Eye (tissue), 1 donor: ENCODE results near the gene METTL25.
A peak's percentile ranks its signal among the peaks of the same experiment; 100 is the strongest.
"Not testable (repeated sequence)": the region's sequence is repeated elsewhere in the genome, so short reads cannot be mapped to it uniquely, and the experiment has no call there.

Experiments used
- DNase-seq: peaks from one replicate; pipeline ENCODE4 v3.0.0-alpha.2; 2015

METTL25 gene, protein sequence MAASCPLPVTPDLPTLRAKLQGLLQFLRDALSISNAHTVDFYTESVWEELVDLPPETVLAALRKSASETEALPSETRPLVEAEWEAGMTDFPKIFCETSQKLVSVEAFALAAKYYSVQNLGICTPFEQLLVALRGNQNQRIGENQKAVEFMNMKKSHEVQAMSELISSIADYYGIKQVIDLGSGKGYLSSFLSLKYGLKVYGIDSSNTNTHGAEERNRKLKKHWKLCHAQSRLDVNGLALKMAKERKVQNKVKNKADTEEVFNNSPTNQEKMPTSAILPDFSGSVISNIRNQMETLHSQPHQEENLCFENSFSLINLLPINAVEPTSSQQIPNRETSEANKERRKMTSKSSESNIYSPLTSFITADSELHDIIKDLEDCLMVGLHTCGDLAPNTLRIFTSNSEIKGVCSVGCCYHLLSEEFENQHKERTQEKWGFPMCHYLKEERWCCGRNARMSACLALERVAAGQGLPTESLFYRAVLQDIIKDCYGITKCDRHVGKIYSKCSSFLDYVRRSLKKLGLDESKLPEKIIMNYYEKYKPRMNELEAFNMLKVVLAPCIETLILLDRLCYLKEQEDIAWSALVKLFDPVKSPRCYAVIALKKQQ

DNA sequence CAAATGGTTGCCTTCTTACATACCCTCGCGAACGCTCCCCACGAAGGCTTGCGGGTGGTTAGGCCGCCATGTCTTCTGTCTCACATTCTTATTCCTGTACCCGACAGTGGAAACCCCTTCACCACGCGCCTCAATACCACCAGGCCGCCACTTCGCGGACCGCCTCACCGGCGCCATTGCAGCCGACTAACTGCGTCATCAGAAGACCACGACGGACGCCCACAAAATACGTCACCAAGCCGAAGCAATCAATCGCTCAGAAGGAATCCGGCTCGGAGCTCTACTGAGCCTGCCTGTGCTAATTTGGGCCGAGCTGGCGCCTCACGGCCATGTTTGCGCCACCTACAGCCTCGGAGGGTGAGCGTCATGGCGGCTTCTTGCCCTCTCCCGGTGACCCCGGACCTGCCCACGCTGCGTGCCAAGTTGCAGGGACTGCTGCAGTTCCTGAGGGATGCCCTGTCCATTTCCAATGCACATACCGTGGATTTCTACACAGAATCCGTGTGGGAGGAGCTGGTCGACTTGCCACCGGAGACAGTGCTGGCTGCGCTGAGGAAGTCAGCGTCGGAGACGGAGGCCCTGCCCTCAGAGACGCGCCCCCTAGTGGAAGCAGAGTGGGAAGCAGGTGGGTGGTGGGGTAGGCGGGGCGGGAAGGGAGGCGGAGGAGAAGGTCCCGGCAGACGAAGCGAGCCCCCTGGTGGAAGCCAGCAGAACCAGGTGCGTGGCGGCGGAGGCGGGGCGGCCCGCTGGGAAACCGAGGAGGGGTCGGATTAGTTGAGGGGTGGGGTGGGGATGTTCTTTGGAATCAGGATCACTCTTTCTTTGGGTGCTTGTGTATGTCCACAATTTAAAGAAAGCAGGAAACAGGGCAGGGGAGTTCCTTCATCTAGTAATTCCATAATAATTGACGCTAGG is at the start of gene METTL25, which contains the start of gene CCDC59:
METTL25 (plus strand) TSS at position 330 of the 915 bp plus-strand sequence; CDS start at position 367, 37 bp downstream.
CCDC59 (minus strand) TSS at position 188 of the 915 bp plus-strand sequence; CDS start at position 177, 11 bp downstream.
- peak; percentile 99 for DNase-seq

DNA sequence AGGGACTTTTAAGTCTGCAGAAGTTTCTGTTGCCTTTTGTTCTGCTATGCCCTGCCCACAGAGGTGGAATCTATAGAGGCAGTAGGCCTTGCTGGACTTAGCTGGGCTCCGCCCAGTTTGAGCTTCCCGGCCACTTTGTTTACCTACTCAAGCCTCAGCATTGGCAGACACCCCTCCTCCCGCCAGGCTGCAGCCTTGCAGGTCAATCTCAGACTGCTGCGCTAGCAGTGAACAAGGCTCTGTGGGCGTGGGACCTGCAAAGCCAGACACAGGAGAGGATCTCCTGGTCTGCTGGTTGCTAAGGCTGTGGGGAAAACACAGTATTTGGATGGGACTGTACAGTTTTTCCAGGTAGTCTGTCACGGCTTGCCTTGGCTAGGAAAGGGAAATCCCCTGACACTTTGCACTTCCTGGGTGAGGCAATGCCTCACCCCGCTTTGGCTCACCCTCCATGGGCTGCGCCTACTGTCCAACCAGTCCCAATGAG is 43.9 kb upstream of the METTL25 start:
- DNase-seq, result no peak

DNA sequence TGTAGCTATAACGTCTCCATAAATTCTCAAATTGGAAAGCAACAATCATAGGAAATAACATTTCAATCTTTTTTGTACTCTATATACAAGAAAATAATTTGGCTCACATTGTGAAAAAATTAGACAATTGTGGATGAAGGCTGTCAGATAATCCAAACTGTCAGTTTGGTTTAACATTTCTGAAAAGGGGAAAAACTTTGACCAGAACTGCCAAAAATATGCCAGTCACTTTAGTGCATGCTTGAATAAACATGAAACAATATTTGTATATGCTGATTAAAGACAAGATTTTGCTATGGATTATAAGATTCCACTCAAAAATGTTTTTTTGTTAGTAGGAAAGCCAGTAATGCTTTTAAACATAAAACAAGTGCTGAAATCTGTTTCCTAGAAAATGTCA is 39.1 kb upstream of the METTL25 start:
- DNase-seq, result no peak

GRCh38 chr12:82325540-82326336 is 32.6 kb upstream of the METTL25 start:
- DNase-seq, result no peak

DNA sequence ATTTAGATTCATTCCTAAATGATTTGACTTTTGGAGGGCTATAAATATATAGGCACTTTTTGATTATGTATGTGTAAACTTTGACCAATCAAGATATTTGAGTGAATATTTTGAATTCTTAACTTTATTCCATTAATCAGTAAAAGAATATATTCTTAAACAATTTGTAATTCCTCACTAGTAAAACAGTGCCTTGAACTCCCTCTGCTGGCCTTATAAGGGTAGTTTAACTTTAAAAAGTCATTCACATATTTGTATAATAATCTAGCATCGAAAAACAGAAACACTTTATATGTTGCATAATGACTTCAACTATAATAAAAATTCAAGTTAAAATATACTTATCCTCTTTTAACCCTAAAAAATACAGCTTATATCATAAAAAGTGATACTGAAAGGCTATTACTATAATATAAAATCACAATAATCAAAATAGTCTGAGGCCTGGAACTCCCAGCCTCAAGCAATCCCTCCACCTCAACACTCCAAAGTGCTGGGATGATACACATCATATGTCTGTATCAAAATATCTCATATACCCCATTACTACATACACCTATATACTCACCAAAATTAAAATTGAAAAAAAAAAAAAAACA is 31.3 kb upstream of the METTL25 start:
- peak; percentile 57 for DNase-seq

GRCh38 chr12:82327861-82328260 is 30.5 kb upstream of the METTL25 start:
- DNase-seq, result no peak

- peak; percentile 35 for DNase-seq
Observed at GRCh38 chr12:82329508-82329907, 28.8 kb upstream of the METTL25 start.

DNA sequence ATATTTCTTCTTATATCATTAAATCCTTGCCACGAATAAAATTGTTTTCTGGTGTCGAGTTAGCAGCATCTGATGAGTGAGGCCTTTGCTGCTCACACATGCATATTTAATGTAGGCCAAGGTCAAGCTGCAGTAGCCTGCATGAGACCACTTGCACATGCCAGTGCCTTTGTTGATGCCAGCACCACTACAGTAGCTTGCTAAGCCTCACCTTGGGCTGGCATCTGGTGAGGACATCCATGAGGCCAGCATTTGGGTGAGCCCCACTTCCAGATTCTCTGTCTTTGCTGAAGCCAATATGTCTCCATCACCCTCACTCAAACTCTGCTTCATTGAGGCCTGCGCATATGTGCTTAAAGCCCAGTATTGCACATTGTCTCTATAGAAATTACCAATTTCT is 8.2 kb upstream of the METTL25 start:
- DNase-seq, result no peak

DNA sequence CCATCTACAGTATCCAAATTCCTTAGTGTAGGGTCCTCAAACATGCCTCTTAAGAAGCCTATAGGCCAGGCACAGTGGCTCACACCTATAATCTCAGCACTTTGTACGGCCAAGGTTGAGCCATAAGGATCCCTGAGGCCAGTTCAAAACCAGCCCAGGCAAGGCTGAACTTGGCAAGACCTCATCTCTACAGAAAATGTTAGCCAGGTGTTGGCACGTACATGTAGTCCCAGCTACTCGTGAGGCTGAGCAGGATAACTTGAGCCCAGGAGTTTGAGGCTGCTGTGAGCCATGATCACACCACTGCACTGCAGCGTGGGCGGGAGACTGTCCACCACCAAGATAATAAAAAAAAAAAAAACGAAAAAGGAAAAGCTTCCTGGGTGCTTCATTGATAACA is 6.9 kb upstream of the METTL25 start:
- DNase-seq, result no peak

DNA sequence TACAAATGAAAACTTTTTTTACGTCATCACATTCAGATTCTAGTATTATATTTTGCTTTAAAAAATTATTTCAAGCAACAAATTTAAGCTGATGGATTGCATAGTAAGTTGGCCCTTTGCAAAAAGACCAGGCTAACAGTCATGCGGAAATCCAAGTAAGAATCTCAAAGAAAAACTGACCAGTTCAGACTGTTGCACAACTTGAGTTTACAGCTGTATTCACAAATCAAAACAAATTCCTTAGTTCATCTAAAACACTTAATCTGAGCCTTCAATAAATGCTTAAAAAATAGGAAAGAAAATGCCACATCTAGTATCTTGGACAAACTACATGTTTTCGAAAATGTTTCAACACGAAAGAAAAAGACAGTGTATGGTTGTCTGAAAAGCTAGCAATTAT is 989 bp upstream of the METTL25 start:
- no peak for DNase-seq

DNA sequence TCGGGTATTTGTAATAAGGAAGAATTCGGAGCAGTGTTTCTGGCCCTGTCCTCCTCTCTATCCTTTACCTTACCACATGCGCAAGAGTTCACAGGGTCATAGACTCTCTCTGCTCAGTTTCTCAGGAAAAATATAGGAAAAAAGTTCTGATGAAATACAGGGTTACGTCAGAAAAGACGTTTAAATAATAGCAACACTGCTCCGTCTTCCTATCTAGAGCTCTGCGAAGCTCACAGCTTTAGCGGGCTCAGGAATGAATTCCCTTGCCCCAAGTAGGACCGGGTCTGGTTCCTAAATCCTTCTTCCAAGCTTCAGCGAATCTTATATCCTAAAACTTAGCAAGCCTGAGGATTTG is 507 bp upstream of the METTL25 start:
- no peak for DNase-seq

GRCh38 chr12:82359115-82359478 is 768 bp downstream of the METTL25 start:
- no peak for DNase-seq

GRCh38 chr12:82360834-82361233 is 2.5 kb downstream of the METTL25 start:
- not testable (repeated sequence) for DNase-seq

DNA sequence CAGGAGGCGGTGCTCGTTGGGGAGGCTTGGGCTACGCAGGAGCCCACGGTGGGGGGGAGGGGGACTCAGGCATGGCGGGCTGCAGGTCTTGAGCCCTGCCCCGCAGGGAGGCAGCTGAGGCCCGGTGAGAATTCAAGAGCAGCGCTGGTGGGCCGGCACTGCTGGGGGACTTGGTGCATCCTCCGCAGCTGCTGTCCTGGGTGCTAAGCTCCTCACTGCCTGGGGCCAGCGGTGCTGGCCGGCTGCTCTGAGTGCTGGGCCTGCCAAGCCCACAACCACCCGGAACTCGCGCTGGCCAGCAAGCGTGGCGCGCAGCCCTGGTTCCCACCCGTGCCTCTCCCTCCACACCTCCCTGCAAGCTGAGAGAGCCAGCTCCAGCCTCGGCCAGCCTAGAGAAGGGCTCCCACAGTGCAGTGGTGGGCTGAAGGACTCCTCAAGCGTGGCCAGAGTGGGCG is 3.2 kb downstream of the METTL25 start:
- DNase-seq, result no peak

DNA sequence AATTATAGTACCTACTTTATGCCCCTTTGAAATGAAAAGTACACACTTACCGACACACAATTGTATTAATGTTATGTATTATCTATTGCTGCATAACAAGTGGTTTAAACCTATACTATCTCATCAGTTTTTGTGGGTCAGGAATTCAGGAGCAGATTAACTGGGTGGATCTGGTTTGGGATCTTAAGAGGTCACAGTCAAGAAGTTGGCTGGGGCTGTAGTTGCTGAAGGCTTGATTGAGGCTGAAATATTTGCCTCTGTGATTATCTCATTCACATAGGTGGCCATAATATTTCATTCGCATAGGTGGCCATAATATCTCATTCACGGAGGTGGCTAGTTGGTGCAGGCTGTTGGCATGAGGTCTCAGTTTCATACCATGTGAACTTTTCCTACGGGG is 5.7 kb downstream of the METTL25 start:
- DNase-seq, result no peak

- no peak for DNase-seq
Observed at GRCh38 chr12:82366197-82366596, 7.9 kb downstream of the METTL25 start.

- DNase-seq, result no peak
Observed at GRCh38 chr12:82375201-82375600, 16.9 kb downstream of the METTL25 start.

DNA sequence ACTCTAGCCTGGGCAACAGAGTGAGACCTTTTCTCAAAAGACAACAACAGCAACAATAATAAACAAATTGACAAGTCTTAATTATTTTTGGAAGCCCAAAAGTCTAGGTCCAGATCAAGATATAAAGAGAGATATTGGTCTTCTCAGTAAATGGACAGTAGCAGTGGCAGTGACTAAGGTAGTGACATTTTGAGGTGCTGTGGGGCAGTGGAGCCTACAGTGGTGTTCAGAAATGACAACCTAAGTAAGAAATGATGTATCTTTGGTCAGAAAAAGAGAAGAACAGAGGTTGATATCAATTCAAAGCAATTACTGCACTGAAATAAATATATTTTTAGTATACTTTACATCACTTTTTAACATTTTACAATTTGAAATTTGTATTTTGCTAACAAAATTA is 20.7 kb downstream of the METTL25 start:
- DNase-seq, result no peak

GRCh38 chr12:82383930-82384552 is 25.7 kb downstream of the METTL25 start:
- DNase-seq, result peak; percentile 48

GRCh38 chr12:82398879-82399278 is 40.5 kb downstream of the METTL25 start:
- DNase-seq, result no peak

DNA sequence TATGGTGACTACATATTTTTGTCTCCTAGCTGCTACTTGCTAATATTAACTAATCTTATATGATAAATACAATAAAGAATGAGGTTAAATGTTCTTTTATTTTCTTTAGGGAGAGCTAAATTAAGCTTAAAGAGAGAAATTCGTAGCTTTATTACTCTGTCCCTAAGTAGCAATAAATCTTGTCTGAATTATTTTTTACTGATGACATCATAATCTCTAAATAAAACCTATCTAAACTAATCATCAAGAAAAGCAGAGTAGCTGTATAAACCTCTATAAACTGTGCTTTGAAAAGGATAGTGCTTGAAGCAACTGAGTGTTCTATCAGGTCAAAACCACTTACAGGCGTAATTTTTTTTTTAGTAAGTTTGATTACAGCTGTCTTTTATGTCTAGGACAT is 42.5 kb downstream of the METTL25 start:
- no peak for DNase-seq
